Fibroblast of villous mesenchyme (primary cell): ENCODE data around the gene APBB2. TPM values are rescaled to one million over a fixed set of nuclear protein-coding genes. Genes with fewer than 3 reads are reported as not detected.

Source experiments
- DNase-seq: peaks from one replicate; pipeline ENCODE4 v3.0.0-alpha.2; 2010; ENCODE audit warnings: low read depth
- H3K4me3 ChIP-seq: 2 replicates; pipeline ENCODE4 v1.5.1; 2011; ENCODE audit warnings: low read depth, mild to moderate bottlenecking, low read length
- total RNA-seq: library from RNA; depleted of rRNA; stranded (reverse); fragments of >200 nt; gene quantifications from 2 replicates; pipeline ENCODE4 v1.2.3, GENCODE V29; 2012
- TF ChIP-seq, protein P1 (sequence below): IDR thresholded peaks from 2 replicates; pipeline ENCODE4 v1.5.1; 2012; ENCODE audit warnings: low read depth, mild to moderate bottlenecking, low read length; ENCODE audit not compliant: insufficient read depth

Gene APBB2
- total RNA-seq, 1 donor = 133 TPM

DNA sequence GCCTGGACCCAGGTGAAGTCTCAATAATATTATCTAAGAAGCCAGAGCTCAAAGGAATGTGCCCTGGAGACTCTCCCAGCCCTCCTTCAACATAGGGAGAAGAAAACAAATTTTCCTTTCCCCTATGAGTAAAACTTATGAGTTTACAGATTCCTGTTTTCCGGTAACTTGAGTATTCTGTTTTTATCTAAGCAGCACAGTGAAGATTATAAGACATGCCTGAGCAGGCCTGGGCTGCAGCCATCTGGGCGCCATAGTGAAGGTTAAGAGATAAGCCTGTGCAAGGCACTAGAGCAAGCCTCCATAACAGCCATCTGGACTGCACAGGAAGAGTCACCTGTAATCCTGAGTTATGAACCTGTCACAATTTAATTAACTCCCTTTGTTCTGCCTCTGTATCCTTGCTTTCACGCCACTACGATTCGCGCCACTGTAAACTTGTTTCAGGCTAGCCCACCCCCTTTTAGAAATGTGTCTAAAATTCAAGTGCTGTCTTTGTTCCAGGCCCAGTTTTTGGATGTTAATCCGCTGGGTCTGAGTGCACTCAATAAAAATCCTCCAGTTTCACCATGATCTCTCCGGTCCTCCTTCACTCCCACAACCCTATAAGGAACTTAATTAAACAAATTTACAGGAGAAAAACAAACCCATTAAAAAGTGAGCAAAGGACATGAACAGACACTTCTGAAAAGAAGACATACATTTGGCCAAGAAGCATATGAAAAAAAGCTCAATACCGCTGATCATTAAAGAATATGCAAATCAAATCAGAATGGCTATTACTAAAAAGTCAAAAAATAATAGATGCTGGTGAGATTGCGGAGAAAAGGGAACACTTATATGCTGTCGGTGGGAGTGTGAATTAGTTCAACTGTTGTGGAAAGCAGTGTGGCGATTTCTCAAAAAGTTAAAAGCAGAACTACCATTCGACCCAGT, 189.5 kb downstream of the APBB2 start:
- DNase-seq = peak; percentile 41
- no peak overlapping the region for H3K4me3 ChIP-seq
- TF ChIP-seq, protein P1, sequence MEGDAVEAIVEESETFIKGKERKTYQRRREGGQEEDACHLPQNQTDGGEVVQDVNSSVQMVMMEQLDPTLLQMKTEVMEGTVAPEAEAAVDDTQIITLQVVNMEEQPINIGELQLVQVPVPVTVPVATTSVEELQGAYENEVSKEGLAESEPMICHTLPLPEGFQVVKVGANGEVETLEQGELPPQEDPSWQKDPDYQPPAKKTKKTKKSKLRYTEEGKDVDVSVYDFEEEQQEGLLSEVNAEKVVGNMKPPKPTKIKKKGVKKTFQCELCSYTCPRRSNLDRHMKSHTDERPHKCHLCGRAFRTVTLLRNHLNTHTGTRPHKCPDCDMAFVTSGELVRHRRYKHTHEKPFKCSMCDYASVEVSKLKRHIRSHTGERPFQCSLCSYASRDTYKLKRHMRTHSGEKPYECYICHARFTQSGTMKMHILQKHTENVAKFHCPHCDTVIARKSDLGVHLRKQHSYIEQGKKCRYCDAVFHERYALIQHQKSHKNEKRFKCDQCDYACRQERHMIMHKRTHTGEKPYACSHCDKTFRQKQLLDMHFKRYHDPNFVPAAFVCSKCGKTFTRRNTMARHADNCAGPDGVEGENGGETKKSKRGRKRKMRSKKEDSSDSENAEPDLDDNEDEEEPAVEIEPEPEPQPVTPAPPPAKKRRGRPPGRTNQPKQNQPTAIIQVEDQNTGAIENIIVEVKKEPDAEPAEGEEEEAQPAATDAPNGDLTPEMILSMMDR = no peak

DNA sequence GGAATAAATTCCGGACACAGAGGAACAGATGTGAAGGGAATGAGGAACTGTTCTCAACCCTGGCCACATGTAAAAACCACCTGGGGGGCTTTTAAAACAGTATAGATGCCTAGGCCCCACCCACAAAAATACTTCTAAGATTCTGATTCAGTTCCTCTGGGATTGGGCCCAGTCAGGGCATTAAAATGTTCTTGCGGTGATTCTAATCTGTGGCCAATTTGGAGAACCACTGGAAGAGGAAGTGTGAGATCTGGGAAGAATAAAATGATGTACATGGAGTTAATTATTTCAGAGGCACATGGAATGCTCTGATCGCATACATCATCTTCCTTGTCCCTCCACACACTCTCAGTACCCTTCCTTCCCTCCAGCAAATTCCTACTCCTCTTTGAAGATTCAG, 192.2 kb downstream of the APBB2 start:
- TF ChIP-seq, protein P1 = no peak
- DNase-seq = no peak
- H3K4me3 ChIP-seq = no peak overlapping the region

DNA sequence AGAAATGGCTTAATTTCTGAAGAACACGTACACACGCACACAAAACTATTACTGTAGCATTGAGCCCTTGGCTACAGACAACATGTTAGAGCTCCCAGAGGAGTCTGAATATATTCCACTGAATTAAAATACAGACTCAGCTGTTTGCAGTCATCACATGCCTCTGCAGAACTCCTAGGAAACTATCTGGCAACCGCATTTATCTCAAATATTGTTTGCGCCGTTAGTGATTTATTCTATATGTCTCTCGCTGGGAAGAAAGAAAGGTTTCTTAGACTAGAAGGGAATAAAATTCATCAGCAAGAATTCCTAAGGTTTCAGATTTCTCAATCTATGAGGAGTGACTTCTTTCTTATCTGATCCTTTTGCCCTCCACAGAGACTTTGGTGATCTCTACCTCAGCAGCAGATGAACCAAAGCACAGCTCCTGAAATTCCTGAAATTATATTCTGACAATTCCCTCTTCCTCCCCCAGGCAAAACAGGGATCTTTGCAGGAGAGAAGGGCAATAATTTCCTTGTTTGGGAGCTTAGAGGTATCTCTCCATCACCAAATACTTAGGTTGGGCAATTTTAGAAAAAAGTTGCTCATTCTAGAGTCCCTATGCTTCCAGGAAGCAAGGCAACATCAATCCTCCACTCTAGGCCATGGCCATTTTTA, 199.2 kb downstream of the APBB2 start:
- TF ChIP-seq, protein P1 = no peak
- DNase-seq = peak; percentile 41
- no peak overlapping the region for H3K4me3 ChIP-seq

DNA sequence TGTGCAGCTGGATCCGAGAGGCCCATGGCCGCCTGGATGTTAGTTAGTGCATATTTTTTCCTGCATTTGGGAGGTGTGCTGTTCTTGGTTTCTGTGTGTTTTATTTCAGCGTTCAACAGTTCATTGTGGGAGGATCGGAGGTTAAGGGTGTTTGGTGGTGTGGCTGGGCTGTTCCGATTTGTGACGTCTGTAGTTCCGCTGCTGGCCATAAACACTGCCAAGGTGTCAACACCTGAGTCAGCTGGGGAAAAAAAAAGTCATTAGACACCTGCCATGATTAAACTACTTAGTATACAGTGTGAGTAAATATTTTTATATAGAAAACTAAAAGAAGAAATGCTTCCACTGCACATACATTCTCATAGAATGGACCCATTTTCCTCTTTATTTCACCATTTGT, 200.2 kb downstream of the APBB2 start:
- TF ChIP-seq, protein P1 = no peak
- DNase-seq = peak; percentile 40
- no peak overlapping the region for H3K4me3 ChIP-seq

DNA sequence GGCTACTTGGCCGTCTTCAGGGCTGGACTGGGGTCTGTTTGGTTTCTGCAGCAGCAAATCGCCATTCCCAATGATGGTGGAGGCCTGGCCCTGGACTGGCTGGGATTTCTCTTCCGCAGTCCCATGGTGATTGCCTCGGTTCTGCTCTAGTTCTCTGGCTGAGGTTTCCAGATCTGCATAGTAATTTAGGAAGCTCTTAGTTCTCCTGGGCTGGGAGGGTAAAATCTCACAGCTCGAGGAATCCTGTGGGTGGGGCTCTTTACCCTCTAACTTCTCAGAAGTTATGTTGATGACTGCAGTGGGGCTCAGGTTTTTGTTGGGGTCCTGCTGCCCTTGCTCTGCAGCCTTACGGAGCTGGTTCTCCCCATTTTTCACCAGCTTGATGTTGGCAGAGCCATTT, 200.6 kb downstream of the APBB2 start:
- DNase-seq = no peak
- H3K4me3 ChIP-seq = no peak overlapping the region
- TF ChIP-seq, protein P1 = no peak

DNA sequence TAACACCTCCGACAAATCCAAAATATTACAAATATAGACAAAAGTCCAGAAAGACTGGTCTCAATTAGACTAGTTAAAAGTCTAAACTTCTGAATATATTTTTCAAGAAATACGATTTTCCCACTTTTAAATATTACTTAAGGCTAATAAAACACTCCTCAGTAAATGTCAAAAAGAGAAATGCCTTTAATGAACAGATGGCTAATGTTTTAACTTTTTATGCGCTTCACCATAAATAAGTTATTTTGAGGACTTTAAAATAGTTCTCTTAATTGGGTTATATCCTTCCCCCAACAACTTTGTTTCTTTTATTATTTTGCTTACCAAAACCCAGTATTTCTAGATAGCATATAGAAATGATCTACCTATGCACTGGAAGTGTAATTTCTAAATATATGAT, 201.4 kb downstream of the APBB2 start:
- peak; percentile 64 for DNase-seq
- TF ChIP-seq, protein P1 = no peak
- H3K4me3 ChIP-seq = no peak overlapping the region
